Thoracic aorta (tissue), 2 donors: Measurements from ENCODE around the gene LRRC47. TPM values are rescaled to one million over a fixed set of nuclear protein-coding genes. Genes with fewer than 3 reads are reported as not detected.

Experiments used
- ATAC-seq: fragments of 150-250 bp; one replicate; pipeline ENCODE4 v1.8.0; 2017; ENCODE audit warnings: low read depth; ENCODE audit not compliant: insufficient number of reproducible peaks, low FRiP score
- DNase-seq: peaks from one replicate; pipeline ENCODE4 v3.0.0-alpha.2; 2020; ENCODE audit warnings: low spot score
- H3K27ac ChIP-seq, 2 donors: fragments of 200-600 bp; sonication (generic); 1 replicate in 1 of 2; 2 replicates in 1 of 2; pipeline ENCODE4 v1.5.1; 2016; ENCODE audit warnings: mild to moderate bottlenecking in 2 of 2, moderate library complexity in 2 of 2
- H3K27me3 ChIP-seq: fragments of 200-600 bp; sonication (generic); replicated peaks from 2 replicates; pipeline ENCODE4 v1.6.0; 2016; ENCODE audit warnings: mild to moderate bottlenecking; ENCODE audit not compliant: insufficient read depth
- H3K36me3 ChIP-seq: fragments of 200-600 bp; sonication (generic); one replicate; pipeline ENCODE4 v1.5.1; 2016
- H3K4me1 ChIP-seq, 2 donors: fragments of 200-600 bp; sonication (generic); 1 replicate in 1 of 2; 2 replicates in 1 of 2; pipeline versions ENCODE4 v1.5.1 to v1.6.0; 2016; ENCODE audit warnings: low read depth in 2 of 2, mild to moderate bottlenecking in 1 of 2; ENCODE audit not compliant: control insufficient read depth in 1 of 2
- H3K4me3 ChIP-seq: fragments of 200-600 bp; sonication (generic); 2 replicates; pipeline ENCODE4 v1.5.1; 2016; ENCODE audit warnings: mild to moderate bottlenecking
- H3K9me3 ChIP-seq: fragments of 200-600 bp; sonication (generic); 2 replicates; pipeline ENCODE4 v1.5.1; 2016
- CTCF ChIP-seq: fragments of 200-600 bp; sonication (generic); IDR thresholded peaks from one replicate; pipeline ENCODE4 v1.5.1; 2019; ENCODE audit warnings: antibody characterized with exemption
- total RNA-seq, 2 donors: library from RNA; depleted of rRNA; stranded (reverse); fragments of >200 nt; gene quantifications; one replicate each; pipeline versions ENCODE4 v1.1.0 to v1.2.3, GENCODE V29; 2016

LRRC47 gene
- total RNA-seq, 2 donors from 2014 or later, result 36.0 to 38.2 TPM

- DNase-seq (peak; percentile 40), ATAC-seq (peak; percentile 26)
- peaks cover 10% of the 10 kb centered on the region for H3K36me3 ChIP-seq
- H3K27me3 ChIP-seq, result no peaks in the 10 kb centered on the region
- peak overlapping the region; percentile 83 for H3K4me3 ChIP-seq
- no peaks in the 10 kb centered on the region for H3K9me3 ChIP-seq
- peaks cover 9 to 15% of the 10 kb centered on the region in 2 donors for H3K4me1 ChIP-seq
- H3K27ac ChIP-seq, result peak overlapping the region; percentile 25 to 50
- no peak for TF ChIP-seq CTCF
These were observed 49.3 kb downstream of the LRRC47 start for GRCh38 chr1:3746830-3747521.

GRCh38 chr1:3746389-3746829 lies 49.9 kb downstream of the LRRC47 start:
- H3K27me3 ChIP-seq, result no peaks in the 10 kb centered on the region
- no peaks in the 10 kb centered on the region for H3K9me3 ChIP-seq
- TF ChIP-seq CTCF, result no peak
- peaks cover 9 to 15% of the 10 kb centered on the region in 2 donors for H3K4me1 ChIP-seq
- no peak for DNase-seq
- no peak for ATAC-seq
- H3K4me3 ChIP-seq, result peak overlapping the region; percentile 83
- H3K27ac ChIP-seq, result peak overlapping the region; percentile 25 to 50
- H3K36me3 ChIP-seq, result peaks cover 12% of the 10 kb centered on the region

GRCh38 chr1:3745590-3746381 lies 50.5 kb downstream of the LRRC47 start:
- Histone ChIP-seq H3K4me3 (no peak overlapping the region), H3K9me3 (no peaks in the 10 kb centered on the region), H3K36me3 (peaks cover 12% of the 10 kb centered on the region), H3K4me1 (peaks cover 9 to 15% of the 10 kb centered on the region in 2 donors), H3K27me3 (no peaks in the 10 kb centered on the region), H3K27ac (peak overlapping the region in 1 of 2 donors; percentile 25)
- no peak for TF ChIP-seq CTCF
- DNase-seq (no peak), ATAC-seq (no peak)

GRCh38 chr1:3745071-3745470 lies 51.2 kb downstream of the LRRC47 start:
- no peak overlapping the region for H3K27ac ChIP-seq
- ATAC-seq, result no peak
- H3K27me3 ChIP-seq, result no peaks in the 10 kb centered on the region
- no peaks in the 10 kb centered on the region for H3K9me3 ChIP-seq
- H3K4me3 ChIP-seq, result no peak overlapping the region
- H3K4me1 ChIP-seq, result peaks cover 9 to 15% of the 10 kb centered on the region in 2 donors
- DNase-seq, result no peak
- peaks cover 13% of the 10 kb centered on the region for H3K36me3 ChIP-seq
- no peak for TF ChIP-seq CTCF

GRCh38 chr1:3744646-3745045 lies 51.7 kb downstream of the LRRC47 start:
- H3K36me3 ChIP-seq, result peaks cover 16% of the 10 kb centered on the region
- no peaks in the 10 kb centered on the region for H3K9me3 ChIP-seq
- peaks cover 9 to 15% of the 10 kb centered on the region in 2 donors for H3K4me1 ChIP-seq
- ATAC-seq, result no peak
- no peak for TF ChIP-seq CTCF
- DNase-seq, result no peak
- H3K27ac ChIP-seq, result no peak overlapping the region
- no peak overlapping the region for H3K4me3 ChIP-seq
- no peaks in the 10 kb centered on the region for H3K27me3 ChIP-seq
